Esophagus squamous epithelium (tissue), 5 donors: ENCODE results near the gene MOV10L1. TPM values are rescaled to one million over a fixed set of nuclear protein-coding genes. Genes with fewer than 3 reads are reported as not detected.

Experiments used
- DNase-seq: peaks from one replicate; lab custom pipeline; 2025; lab: John Stamatoyannopoulos, UW
- H3K27ac ChIP-seq, 4 donors: fragments of 200-600 bp; sonication (generic); one replicate each; pipeline ENCODE4 v1.5.1; 2016 to 2019; ENCODE audit warnings: mild to moderate bottlenecking in 1 of 4
- H3K27me3 ChIP-seq, 4 donors: fragments of 200-600 bp; sonication (generic); 1 replicate in 3 of 4; 2 replicates in 1 of 4; pipeline versions ENCODE4 v1.5.1 to v1.6.0; 2017 to 2021; ENCODE audit warnings: antibody characterized with exemption in 1 of 4
- H3K36me3 ChIP-seq, 3 donors: fragments of 200-600 bp; sonication (generic); one replicate each; pipeline ENCODE4 v1.5.1; 2016 to 2019
- H3K4me1 ChIP-seq, 3 donors: fragments of 200-600 bp; sonication (generic); one replicate each; pipeline ENCODE4 v1.5.1; 2017 to 2019
- H3K4me3 ChIP-seq, 4 donors: fragments of 200-600 bp; sonication (generic); 1 replicate in 3 of 4; 2 replicates in 1 of 4; pipeline ENCODE4 v1.5.1; 2016 to 2019; ENCODE audit warnings: mild to moderate bottlenecking in 2 of 4, moderate library complexity in 1 of 4
- H3K9me3 ChIP-seq, 3 donors: fragments of 200-600 bp; sonication (generic); one replicate each; pipeline ENCODE4 v1.5.1; 2016 to 2019
- CTCF ChIP-seq, 6 experiments: fragments of 450-650 bp in 4 of 6; fragments of 200-600 bp in 2 of 6; sonication (generic) in 2 of 6; IDR thresholded peaks; one replicate each; pipeline ENCODE4 v1.5.1; 2016 to 2019; ENCODE audit warnings: antibody characterized with exemption in 6 of 6, mild to moderate bottlenecking in 4 of 6, moderate library complexity in 4 of 6
- POLR2A ChIP-seq, 4 donors: fragments of 450-650 bp; IDR thresholded peaks; one replicate each; pipeline ENCODE4 v1.6.1; 2017; ENCODE audit warnings: antibody characterized with exemption in 4 of 4, mild to moderate bottlenecking in 4 of 4, moderate library complexity in 3 of 4
- WGBS, 2 donors: methylation state at CpG; one replicate each; pipeline ENCODE4 v1.1.5; 2018; 5-methylcytosine and 5-hydroxymethylcytosine counted together
- intact Hi-C: fragments of 100-400 bp; cut with DNase I; formaldehyde crosslinking; loops from one replicate; pipeline ENCODE4 v1.15.0; 2022
- total RNA-seq, 4 donors: library from RNA; depleted of rRNA; stranded (reverse); fragments of >200 nt; gene quantifications; one replicate each; pipeline ENCODE4 v1.1.0, GENCODE V29; 2016
- donor health status: DM: yes; HTN: yes; CAD: no.

MOV10L1 gene
- total RNA-seq, 4 donors from 2014 or later = 0.06 to 0.57 (median 0.13) TPM; not detected in 1

GRCh38 chr22:50157709-50158375 lies 68.0 kb downstream of the MOV10L1 start:
- Histone ChIP-seq H3K4me3 (no peak overlapping the region), H3K4me1 (peaks cover 0 to 9% (median 0%) of the 10 kb centered on the region in 3 donors), H3K27ac (peak overlapping the region in 3 of 4 donors; percentile 22 to 49 (median 45)), H3K36me3 (no peaks in the 10 kb centered on the region), H3K27me3 (peaks cover 0 to 7% (median 0%) of the 10 kb centered on the region in 4 donors), H3K9me3 (no peaks in the 10 kb centered on the region)
- DNase-seq = no peak
- TF ChIP-seq POLR2A (IDR thresholded peaks at IDR 0.05) (no peak), CTCF (IDR thresholded peaks at IDR 0.05) (no peak)
- intact Hi-C loops = no loop called here
- 38 to 50% methylated on average over 12 of the region's 21 CpGs for WGBS, 2 donors

- intact Hi-C loops = no loop called here
These were observed 71.1 kb downstream of the MOV10L1 start for GRCh38 chr22:50160947-50161346.

GRCh38 chr22:50161508-50162390 lies 71.9 kb downstream of the MOV10L1 start:
- Histone ChIP-seq H3K27me3 (peaks cover 0 to 7% (median 0%) of the 10 kb centered on the region in 4 donors), H3K9me3 (no peaks in the 10 kb centered on the region), H3K4me3 (no peak overlapping the region), H3K27ac (no peak overlapping the region), H3K4me1 (peaks cover 0 to 9% (median 0%) of the 10 kb centered on the region in 3 donors), H3K36me3 (no peaks in the 10 kb centered on the region)
- TF ChIP-seq CTCF (IDR thresholded peaks at IDR 0.05) (no peak), POLR2A (IDR thresholded peaks at IDR 0.05) (no peak)
- WGBS, 2 donors = 61 to 94% methylated on average over 4 to 7 of the region's 23 CpGs
- intact Hi-C loops = no loop called here
- no peak for DNase-seq

More at GRCh38 chr22:50160947-50161346, 71.1 kb downstream of the MOV10L1 start:
- Histone ChIP-seq H3K27me3 (peaks cover 0 to 7% (median 0%) of the 10 kb centered on the region in 4 donors), H3K4me3 (no peak overlapping the region), H3K36me3 (no peaks in the 10 kb centered on the region), H3K4me1 (peaks cover 0 to 9% (median 0%) of the 10 kb centered on the region in 3 donors), H3K27ac (no peak overlapping the region), H3K9me3 (no peaks in the 10 kb centered on the region)
- WGBS, 2 donors = 79 to 88% methylated on average over 5 of the region's 7 CpGs
- no peak for DNase-seq
- no peak for TF ChIP-seq POLR2A (IDR thresholded peaks at IDR 0.05)

GRCh38 chr22:50162391-50162956 lies 72.7 kb downstream of the MOV10L1 start:
- Histone ChIP-seq H3K9me3 (no peaks in the 10 kb centered on the region), H3K27me3 (peaks cover 0 to 10% (median 0%) of the 10 kb centered on the region in 4 donors), H3K4me3 (no peak overlapping the region), H3K36me3 (no peaks in the 10 kb centered on the region), H3K4me1 (peaks cover 0 to 9% (median 0%) of the 10 kb centered on the region in 3 donors), H3K27ac (no peak overlapping the region)
- intact Hi-C loops = no loop called here
- TF ChIP-seq POLR2A (IDR thresholded peaks at IDR 0.05) (no peak), CTCF (IDR thresholded peaks at IDR 0.05) (no peak)
- 50% methylated on average over 2 of the region's 10 CpGs; no CpG with 5 or more reads in 1 of the 2 donors for WGBS, 2 donors
- DNase-seq = no peak

GRCh38 chr22:50165436-50166123 lies 75.8 kb downstream of the MOV10L1 start:
- DNase-seq = no peak
- Histone ChIP-seq H3K4me3 (no peak overlapping the region), H3K9me3 (no peaks in the 10 kb centered on the region), H3K27me3 (peaks cover 0 to 35% (median 2%) of the 10 kb centered on the region in 4 donors), H3K27ac (no peak overlapping the region), H3K4me1 (peaks cover 3 to 11% (median 11%) of the 10 kb centered on the region in 3 donors), H3K36me3 (no peaks in the 10 kb centered on the region)
- TF ChIP-seq CTCF (IDR thresholded peaks at IDR 0.05) (no peak), POLR2A (IDR thresholded peaks at IDR 0.05) (no peak)
- 88 to 94% methylated on average over 8 to 9 of the region's 28 CpGs for WGBS, 2 donors
- intact Hi-C loops = no loop called here
